Measurements from ENCODE around the gene COQ6.

Gene COQ6

DNA sequence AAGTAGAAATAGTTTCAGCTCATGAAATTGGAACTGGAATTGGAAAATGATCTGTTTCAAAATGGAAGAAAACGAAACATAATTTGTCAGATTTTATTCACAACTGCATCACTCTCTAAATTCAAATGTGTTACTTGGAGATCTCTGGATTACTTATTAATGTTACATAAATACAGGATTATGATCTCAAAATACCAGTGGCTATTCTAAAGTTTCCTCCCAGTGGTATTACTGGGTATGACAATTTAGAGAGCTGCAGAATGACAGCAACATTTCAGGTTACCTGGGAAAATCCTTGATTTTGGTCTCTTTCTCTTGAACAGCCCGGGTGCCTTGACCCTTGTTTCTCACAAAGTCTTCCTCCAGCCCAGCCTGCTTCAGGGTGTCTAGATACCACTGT lies 14.4 kb upstream of the COQ6 start:
- Histone ChIP-seq H3K9me2 (replicated peaks; ENCODE audit: control insufficient read depth, low read length) (no peaks in the 10 kb centered on the region), H3K4me2 (ENCODE audit: low read length) (no peak overlapping the region), H3K36me3 (ENCODE audit: control insufficient read depth, low read length) (peaks cover 27% of the 10 kb centered on the region), H3K4me1 (ENCODE audit: control insufficient read depth, low read length) (no peaks in the 10 kb centered on the region), H3F3A (ENCODE audit: control insufficient read depth, insufficient read depth) (peaks cover 13% of the 10 kb centered on the region; the same call in 1 of the 2 replicates), H3K9me3 (ENCODE audit: control insufficient read depth, insufficient read depth, low read length) (no peaks in the 10 kb centered on the region), H4K20me1 (ENCODE audit: control insufficient read depth, insufficient read depth, low read depth, low read length) (no peaks in the 10 kb centered on the region), H3K79me2 (ENCODE audit: control insufficient read depth, low read length) (no peaks in the 10 kb centered on the region), H3K27me3 (ENCODE audit: control insufficient read depth, low read length) (no peaks in the 10 kb centered on the region), H3K27ac (ENCODE audit: low read depth, low read length) (no peak overlapping the region), H3K4me3 (ENCODE audit: low read length) (no peak overlapping the region)
- TF ChIP-seq, protein P1, sequence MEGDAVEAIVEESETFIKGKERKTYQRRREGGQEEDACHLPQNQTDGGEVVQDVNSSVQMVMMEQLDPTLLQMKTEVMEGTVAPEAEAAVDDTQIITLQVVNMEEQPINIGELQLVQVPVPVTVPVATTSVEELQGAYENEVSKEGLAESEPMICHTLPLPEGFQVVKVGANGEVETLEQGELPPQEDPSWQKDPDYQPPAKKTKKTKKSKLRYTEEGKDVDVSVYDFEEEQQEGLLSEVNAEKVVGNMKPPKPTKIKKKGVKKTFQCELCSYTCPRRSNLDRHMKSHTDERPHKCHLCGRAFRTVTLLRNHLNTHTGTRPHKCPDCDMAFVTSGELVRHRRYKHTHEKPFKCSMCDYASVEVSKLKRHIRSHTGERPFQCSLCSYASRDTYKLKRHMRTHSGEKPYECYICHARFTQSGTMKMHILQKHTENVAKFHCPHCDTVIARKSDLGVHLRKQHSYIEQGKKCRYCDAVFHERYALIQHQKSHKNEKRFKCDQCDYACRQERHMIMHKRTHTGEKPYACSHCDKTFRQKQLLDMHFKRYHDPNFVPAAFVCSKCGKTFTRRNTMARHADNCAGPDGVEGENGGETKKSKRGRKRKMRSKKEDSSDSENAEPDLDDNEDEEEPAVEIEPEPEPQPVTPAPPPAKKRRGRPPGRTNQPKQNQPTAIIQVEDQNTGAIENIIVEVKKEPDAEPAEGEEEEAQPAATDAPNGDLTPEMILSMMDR (IDR thresholded peaks at IDR 0.05; ENCODE audit: low read depth, low read length, poor library complexity, severe bottlenecking), result peak; percentile 26
- no peak for TF ChIP-seq EZH2phosphoT487 (IDR thresholded peaks at IDR 0.05; ENCODE audit: borderline replicate concordance, low read length)

DNA sequence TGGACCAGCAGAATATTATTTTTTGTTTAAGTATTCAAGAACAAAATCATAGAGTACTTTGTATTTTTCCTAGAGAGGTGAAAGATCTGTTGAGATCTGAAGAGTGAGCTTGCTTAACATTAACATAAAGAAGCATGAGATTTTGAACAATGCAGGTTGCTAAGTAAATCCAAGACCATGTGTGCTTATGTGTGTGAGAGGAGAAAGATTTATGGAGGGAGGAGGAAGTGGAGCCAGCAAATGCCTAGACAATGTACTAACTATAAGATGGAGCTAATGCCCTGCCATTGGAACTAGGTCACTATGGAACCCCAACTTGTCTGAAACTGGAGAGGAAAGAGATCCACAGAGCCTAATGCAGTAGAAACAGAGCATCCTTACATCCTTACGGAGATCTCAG lies 13.6 kb upstream of the COQ6 start:
- TF ChIP-seq, protein P1 (IDR thresholded peaks at IDR 0.05; ENCODE audit: low read depth, low read length, poor library complexity, severe bottlenecking), result no peak
- TF ChIP-seq EZH2phosphoT487 (IDR thresholded peaks at IDR 0.05; ENCODE audit: borderline replicate concordance, low read length), result no peak
- H3F3A ChIP-seq (ENCODE audit: control insufficient read depth, insufficient read depth), result peaks cover 13% of the 10 kb centered on the region; the same call in 1 of the 2 replicates

DNA sequence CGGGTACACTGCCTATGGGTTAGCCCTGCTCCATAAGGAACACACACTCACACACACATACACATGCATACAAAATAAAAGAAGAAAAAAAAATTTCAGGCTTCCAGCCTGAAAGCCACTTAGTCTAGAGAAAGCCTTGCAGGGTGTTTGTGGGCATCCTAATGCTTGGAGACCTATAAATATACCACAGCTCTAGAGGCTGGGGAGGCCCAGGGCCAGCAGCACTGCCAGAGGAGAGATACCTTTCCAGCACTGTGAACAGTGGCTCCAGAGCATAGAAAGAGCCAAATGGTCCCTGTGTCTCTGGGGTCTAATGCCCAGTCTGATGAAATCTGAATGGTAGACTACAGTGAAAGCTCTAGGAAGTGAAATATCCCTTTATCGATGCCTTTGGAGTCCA lies 13.1 kb upstream of the COQ6 start:
- no peaks in the 10 kb centered on the region for H3K9me2 ChIP-seq (replicated peaks; ENCODE audit: control insufficient read depth, low read length)
- peaks cover 13% of the 10 kb centered on the region; the same call in 1 of the 2 replicates for H3F3A ChIP-seq (ENCODE audit: control insufficient read depth, insufficient read depth)
- H4K20me1 ChIP-seq (ENCODE audit: control insufficient read depth, insufficient read depth, low read depth, low read length), result no peaks in the 10 kb centered on the region
- H3K36me3 ChIP-seq (ENCODE audit: control insufficient read depth, low read length), result peaks cover 14% of the 10 kb centered on the region
- H3K4me2 ChIP-seq (ENCODE audit: low read length), result no peak overlapping the region
- H3K4me3 ChIP-seq (ENCODE audit: low read length), result no peak overlapping the region
- H3K4me1 ChIP-seq (ENCODE audit: control insufficient read depth, low read length), result no peaks in the 10 kb centered on the region
- H3K9me3 ChIP-seq (ENCODE audit: control insufficient read depth, insufficient read depth, low read length), result no peaks in the 10 kb centered on the region
- no peak overlapping the region for H3K27ac ChIP-seq (ENCODE audit: low read depth, low read length)
- no peaks in the 10 kb centered on the region for H3K27me3 ChIP-seq (ENCODE audit: control insufficient read depth, low read length)
- no peaks in the 10 kb centered on the region for H3K79me2 ChIP-seq (ENCODE audit: control insufficient read depth, low read length)
- no peak for TF ChIP-seq EZH2phosphoT487 (IDR thresholded peaks at IDR 0.05; ENCODE audit: borderline replicate concordance, low read length)
- TF ChIP-seq, protein P1 (IDR thresholded peaks at IDR 0.05; ENCODE audit: low read depth, low read length, poor library complexity, severe bottlenecking), result no peak

More for the DNA sequence above, 13.6 kb upstream of the COQ6 start:
- Histone ChIP-seq H3K4me2 (ENCODE audit: low read length) (no peak overlapping the region), H3K79me2 (ENCODE audit: control insufficient read depth, low read length) (no peaks in the 10 kb centered on the region), H3K36me3 (ENCODE audit: control insufficient read depth, low read length) (peaks cover 19% of the 10 kb centered on the region), H3K27ac (ENCODE audit: low read depth, low read length) (no peak overlapping the region), H3K9me2 (replicated peaks; ENCODE audit: control insufficient read depth, low read length) (no peaks in the 10 kb centered on the region), H3K9me3 (ENCODE audit: control insufficient read depth, insufficient read depth, low read length) (no peaks in the 10 kb centered on the region), H4K20me1 (ENCODE audit: control insufficient read depth, insufficient read depth, low read depth, low read length) (no peaks in the 10 kb centered on the region), H3K4me3 (ENCODE audit: low read length) (no peak overlapping the region), H3K27me3 (ENCODE audit: control insufficient read depth, low read length) (no peaks in the 10 kb centered on the region), H3K4me1 (ENCODE audit: control insufficient read depth, low read length) (no peaks in the 10 kb centered on the region)
